Suprapubic skin (tissue), 4 donors: ENCODE data around the gene XG.
"Not testable (repeated sequence)": the region's sequence is repeated elsewhere in the genome, so short reads cannot be mapped to it uniquely, and the experiment has no call there.

Source experiments
- CTCF ChIP-seq, 2 donors: fragments of 200-600 bp in 1 of 2; fragments of 450-650 bp in 1 of 2; sonication (generic) in 1 of 2; IDR thresholded peaks; one replicate each; pipeline ENCODE4 v1.5.1; 2016 to 2019; ENCODE audit warnings: antibody characterized with exemption in 2 of 2, mild to moderate bottlenecking in 1 of 2, moderate library complexity in 1 of 2
- EP300 ChIP-seq: sonication (generic); formaldehyde crosslinking; IDR thresholded peaks from one replicate; pipeline ENCODE4 v1.6.1; 2017; ENCODE audit warnings: antibody characterized with exemption
- POLR2AphosphoS5 ChIP-seq, 3 donors: sonication (generic); formaldehyde crosslinking; IDR thresholded peaks; one replicate each; pipeline ENCODE4 v1.6.1; 2017; ENCODE audit warnings: antibody characterized with exemption in 3 of 3

DNA sequence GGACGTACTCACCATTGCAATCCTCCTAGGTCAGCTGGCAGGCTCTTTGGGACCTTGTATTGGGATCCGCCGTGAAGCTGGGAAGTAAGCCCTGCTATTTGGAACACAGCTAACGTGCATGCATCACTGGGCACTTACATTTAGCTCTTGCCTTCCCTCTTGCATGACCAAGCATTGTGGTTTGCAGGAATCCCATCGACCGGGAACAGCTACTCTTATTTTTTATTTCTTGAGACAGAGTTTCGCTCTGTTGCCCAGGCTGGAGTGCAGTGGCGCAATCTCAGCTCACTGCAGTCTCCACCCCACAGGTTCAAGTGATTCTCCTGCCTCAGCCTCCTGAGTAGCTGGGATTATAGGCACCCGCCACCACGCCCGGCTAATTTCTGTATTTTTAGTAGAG, 24.6 kb upstream of the XG start:
- TF ChIP-seq CTCF (IDR thresholded peaks at IDR 0.05); EP300; POLR2AphosphoS5 (IDR thresholded peaks at IDR 0.05): not testable (repeated sequence)
